ENCODE measurements around the gene GABRD. TPM values are rescaled to one million over a fixed set of nuclear protein-coding genes. Genes with fewer than 3 reads are reported as not detected.

Gene GABRD
- total and polyA plus RNA-seq, 2 experiments from 2014 or later: 2.1 to 5.1 TPM

GRCh38 chr1:2060535-2060934 lies 41.4 kb downstream of the GABRD start:
- Mint-ChIP-seq H3K27ac (no peak overlapping the region), H3K9me3 (no peaks in the 10 kb centered on the region; the same call in 2 of the 3 replicates), H3K36me3 (ENCODE audit: low read depth) (peaks cover 52% of the 10 kb centered on the region), H3K27me3 (ENCODE audit: insufficient read depth, low read depth, poor library complexity) (peaks cover 5% of the 10 kb centered on the region), H3K4me1 (no peaks in the 10 kb centered on the region), H3K4me3 (no peak overlapping the region)
- Histone ChIP-seq H3K27ac (ENCODE audit: low read depth) (no peak overlapping the region), H3F3A (replicated peaks; ENCODE audit: low read depth) (no peaks in the 10 kb centered on the region), H2AFZ (no peak overlapping the region), H4K20me1 (replicated peaks; ENCODE audit: insufficient read depth) (no peaks in the 10 kb centered on the region; the same call in 1 of the 2 replicates), H3K4me1 (ENCODE audit: insufficient read depth) (no peaks in the 10 kb centered on the region), H3K27me3 (ENCODE audit: insufficient read depth) (no peaks in the 10 kb centered on the region), H3K4me2 (no peak overlapping the region), H3K79me2 (replicated peaks; ENCODE audit: insufficient read depth) (peaks cover 22% of the 10 kb centered on the region), H3K4me3 (no peak overlapping the region), H3K36me3 (ENCODE audit: insufficient read depth) (peaks cover 9% of the 10 kb centered on the region), H3K9me2 (ENCODE audit: insufficient read depth) (no peaks in the 10 kb centered on the region)
- TF ChIP-seq REST (IDR thresholded peaks at IDR 0.05; ENCODE audit: unreplicated experiment) (no peak), ZNF331 (CRISPR knock-in tag; IDR thresholded peaks at IDR 0.05; ENCODE audit: low read depth) (no peak), ZNF114 (CRISPR knock-in tag; IDR thresholded peaks at IDR 0.05) (no peak), POLR2AphosphoS5 (IDR thresholded peaks at IDR 0.05; ENCODE audit: low read depth) (no peak), EZH2 (IDR thresholded peaks at IDR 0.05; ENCODE audit: low read depth, unreplicated experiment) (no peak), ZNF462 (CRISPR knock-in tag; IDR thresholded peaks at IDR 0.05) (no peak), JUNB (IDR thresholded peaks at IDR 0.05; ENCODE audit: unreplicated experiment) (no peak), ETS1 (IDR thresholded peaks at IDR 0.05) (no peak), CTCF (conservative IDR thresholded peaks at IDR 0.05; ENCODE audit: low read depth in 2 of 2) (no peak), STAT1 (IDR thresholded peaks at IDR 0.05; ENCODE audit: unreplicated experiment) (no peak), NANOG (IDR thresholded peaks at IDR 0.05; ENCODE audit: borderline replicate concordance) (no peak), EZH2phosphoT487 (IDR thresholded peaks at IDR 0.05; ENCODE audit: unreplicated experiment) (no peak), CREB1 (CRISPR knock-in tag; IDR thresholded peaks at IDR 0.05; ENCODE audit: low read depth) (no peak)
- ATAC-seq (no peak), DNase-seq (ENCODE audit: low spot score) (no peak)
